Retinal pigment epithelial cell (primary cell): Measurements from ENCODE around the gene PARD3.

Experiments
- DNase-seq: peaks from one replicate; pipeline ENCODE4 v3.0.0-alpha.2; 2010; ENCODE audit warnings: low read depth
- H3K4me3 ChIP-seq: 2 replicates; pipeline ENCODE4 v1.5.1; 2011; ENCODE audit warnings: mild to moderate bottlenecking, low read length, control low read depth, moderate library complexity
- TF ChIP-seq, protein P1 (sequence below): conservative IDR thresholded peaks from 2 replicates; pipeline ENCODE4 v1.5.1; 2011; ENCODE audit warnings: low read depth, low read length, control low read depth, inconsistent platforms

Gene PARD3

DNA sequence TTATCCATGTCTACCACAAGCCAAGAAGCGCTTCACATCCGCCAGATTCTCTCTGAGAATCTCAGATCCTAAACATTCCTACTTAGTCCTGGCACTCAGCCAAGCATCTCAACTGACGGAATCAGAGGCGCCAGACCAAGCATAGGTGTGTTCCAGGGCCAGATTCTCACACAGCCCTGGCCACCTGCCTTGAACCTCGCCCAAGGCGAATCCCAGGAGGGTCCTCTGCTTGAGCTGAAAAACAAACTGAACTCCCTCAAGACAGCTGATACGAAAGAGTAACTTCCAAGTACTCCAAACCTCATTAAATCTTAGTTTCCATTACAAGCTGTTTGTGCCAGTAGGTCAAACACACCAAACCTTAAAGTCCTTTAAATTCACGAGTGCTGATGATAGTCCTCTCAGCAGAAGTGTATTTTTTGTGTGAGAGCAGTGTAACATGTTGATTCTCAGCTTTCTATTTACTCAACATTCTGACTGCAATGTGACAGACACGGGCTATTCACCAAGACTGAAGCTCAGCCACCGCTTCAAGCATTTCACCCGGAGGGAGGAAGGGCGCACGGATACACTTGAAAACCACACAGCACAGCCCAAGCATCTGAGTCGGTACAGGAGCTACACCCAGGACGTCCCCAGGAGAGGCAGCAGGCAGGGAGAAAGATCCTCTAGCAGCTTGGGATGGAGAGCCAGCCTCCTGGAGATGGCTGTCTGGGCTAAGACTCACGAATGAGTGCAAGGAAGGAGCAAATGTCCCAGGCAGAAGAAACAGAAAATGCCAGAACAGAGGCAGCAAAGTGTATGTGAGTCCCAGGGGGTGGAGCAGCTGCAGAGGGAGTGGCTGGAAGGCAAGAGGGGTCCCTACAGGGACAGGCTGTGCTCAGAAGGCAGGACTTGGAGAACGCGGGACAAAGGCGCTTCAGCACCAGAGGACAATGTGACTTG lies 6.0 kb downstream of the PARD3 start:
- TF ChIP-seq, protein P1, sequence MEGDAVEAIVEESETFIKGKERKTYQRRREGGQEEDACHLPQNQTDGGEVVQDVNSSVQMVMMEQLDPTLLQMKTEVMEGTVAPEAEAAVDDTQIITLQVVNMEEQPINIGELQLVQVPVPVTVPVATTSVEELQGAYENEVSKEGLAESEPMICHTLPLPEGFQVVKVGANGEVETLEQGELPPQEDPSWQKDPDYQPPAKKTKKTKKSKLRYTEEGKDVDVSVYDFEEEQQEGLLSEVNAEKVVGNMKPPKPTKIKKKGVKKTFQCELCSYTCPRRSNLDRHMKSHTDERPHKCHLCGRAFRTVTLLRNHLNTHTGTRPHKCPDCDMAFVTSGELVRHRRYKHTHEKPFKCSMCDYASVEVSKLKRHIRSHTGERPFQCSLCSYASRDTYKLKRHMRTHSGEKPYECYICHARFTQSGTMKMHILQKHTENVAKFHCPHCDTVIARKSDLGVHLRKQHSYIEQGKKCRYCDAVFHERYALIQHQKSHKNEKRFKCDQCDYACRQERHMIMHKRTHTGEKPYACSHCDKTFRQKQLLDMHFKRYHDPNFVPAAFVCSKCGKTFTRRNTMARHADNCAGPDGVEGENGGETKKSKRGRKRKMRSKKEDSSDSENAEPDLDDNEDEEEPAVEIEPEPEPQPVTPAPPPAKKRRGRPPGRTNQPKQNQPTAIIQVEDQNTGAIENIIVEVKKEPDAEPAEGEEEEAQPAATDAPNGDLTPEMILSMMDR, result no peak
- no peak for DNase-seq
- H3K4me3 ChIP-seq, result no peak overlapping the region

DNA sequence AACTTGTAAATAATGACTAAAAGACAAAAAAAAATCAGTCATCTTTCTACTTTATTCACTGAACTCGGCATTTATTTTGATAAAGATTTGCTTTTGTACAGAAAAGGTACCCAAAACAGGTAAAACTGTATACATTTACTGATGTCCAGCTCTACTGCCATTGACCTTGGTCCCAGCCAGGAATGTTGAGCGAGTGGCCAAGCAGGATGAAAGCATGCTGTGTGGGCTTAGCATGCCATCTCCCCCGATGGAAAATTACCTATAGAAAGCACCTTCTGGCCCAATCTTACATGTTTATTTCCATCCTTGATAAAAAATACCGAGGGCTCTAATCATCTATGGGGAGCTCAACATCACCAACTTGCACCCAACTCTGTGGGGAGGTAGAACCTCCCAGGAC lies 6.8 kb downstream of the PARD3 start:
- no peak for DNase-seq
- no peak overlapping the region for H3K4me3 ChIP-seq
- TF ChIP-seq, protein P1, result no peak

DNA sequence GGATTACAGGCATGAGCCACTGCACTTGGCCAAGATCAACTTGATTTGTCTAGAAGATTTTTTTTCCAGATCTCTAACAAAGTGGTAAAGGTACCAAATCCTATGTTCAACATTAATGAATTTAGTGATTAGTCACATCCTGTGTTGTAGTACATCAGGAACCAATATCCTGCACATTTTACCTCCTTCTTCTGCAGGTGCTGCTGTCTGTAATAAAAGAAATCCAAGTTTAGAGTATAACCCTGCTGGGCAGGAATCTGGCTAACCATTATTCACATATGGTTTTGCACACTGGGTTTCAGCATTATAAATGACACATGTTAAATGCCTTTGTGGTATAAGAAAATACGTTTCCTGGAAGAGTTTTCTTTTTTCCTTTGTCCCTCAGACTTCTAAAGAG lies 10.8 kb downstream of the PARD3 start:
- no peak overlapping the region for H3K4me3 ChIP-seq
- DNase-seq, result no peak
- TF ChIP-seq, protein P1, result no peak

DNA sequence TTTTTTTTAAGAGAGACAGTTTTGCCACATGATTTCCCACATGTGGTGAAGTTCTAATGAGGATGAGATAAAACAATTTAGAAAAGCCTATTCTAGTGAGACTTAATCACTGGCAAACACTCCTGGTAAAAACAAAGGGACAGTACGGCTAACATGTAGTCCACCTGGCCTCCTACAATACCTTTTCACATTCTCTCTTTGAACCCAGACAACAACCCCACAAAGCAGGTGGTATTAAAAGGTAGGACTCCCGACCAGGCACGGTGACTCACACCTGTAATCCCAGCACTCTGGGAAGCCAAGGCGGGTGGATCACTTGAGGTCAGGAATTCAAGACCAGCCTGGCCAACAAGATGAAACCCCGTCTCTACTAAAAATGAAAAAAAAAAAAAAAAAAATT lies 12.4 kb downstream of the PARD3 start:
- no peak for DNase-seq
- TF ChIP-seq, protein P1, result no peak

DNA sequence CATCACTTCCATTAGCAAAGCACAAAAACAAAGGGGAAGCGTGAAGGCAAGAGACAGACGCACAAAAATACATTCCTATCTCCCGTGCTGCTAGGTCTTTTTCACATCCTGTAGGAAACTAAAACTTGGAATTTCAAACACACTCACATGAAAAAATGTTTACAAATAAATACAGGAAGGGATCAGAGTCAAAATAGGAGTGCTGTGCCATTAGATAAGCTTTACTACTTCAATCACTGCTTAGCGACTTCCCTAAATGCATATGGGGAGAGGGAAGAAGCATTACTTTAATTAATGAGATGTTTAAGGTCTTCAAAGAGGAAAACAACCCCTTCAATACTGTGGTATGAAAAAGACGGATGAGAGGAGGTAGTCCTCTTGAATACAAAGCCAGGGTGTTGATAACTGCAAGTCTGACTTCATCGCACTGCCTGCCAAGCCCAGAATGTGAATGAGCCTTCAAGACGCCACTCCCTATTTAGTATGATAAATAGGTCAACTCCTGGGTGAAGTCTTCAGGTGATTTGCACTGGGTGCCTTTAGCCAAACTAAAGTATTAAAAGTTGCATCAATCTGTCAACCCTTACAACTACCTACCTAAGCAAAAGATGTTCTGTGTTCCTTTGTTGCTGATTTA lies 13.9 kb downstream of the PARD3 start:
- H3K4me3 ChIP-seq, result no peak overlapping the region
- no peak for DNase-seq
- TF ChIP-seq, protein P1, result no peak

More for the DNA sequence above, 12.4 kb downstream of the PARD3 start:
- H3K4me3 ChIP-seq, result no peak overlapping the region

DNA sequence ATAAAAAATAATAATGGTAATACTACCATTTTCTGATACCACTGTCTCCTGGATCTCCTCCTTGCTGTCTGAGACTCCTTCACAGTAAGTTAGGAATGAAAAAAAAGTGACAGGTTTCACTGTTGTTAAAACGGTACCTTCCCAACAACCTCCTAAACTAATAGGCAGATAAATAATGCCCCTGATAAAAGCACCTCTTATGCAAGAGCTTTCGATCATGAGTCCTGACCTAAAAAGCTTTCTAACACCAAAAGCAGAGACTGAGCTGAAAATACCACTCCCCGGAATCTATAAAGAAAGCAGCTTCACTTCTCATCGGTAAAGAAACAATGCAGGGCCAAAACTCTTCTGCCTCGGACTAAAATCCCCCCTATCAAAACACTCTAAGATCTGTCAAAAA lies 14.5 kb downstream of the PARD3 start:
- TF ChIP-seq, protein P1, result no peak
- DNase-seq, result no peak
- no peak overlapping the region for H3K4me3 ChIP-seq

DNA sequence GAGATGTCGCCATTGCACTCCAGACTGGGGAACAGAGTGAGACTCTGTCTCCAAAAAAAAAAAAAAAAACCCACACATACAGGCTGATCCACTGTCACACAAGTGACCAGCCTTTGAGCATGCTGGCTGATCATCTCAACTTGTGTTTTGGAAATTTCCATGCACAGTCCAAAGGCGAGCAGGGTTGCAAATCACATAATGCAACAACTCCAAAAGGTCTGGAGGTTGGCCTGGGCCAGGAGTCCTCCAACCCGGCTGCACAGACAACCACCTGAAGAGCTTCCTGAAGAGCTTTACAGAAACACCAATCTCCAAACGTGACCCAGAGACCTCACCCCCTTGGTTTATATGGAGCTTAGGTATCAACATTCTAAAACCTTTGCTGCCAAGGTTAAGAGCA lies 16.4 kb downstream of the PARD3 start:
- TF ChIP-seq, protein P1, result no peak
- no peak for DNase-seq
- H3K4me3 ChIP-seq, result no peak overlapping the region
